ENCODE results near the gene TRIM25.

TRIM25 gene

DNA sequence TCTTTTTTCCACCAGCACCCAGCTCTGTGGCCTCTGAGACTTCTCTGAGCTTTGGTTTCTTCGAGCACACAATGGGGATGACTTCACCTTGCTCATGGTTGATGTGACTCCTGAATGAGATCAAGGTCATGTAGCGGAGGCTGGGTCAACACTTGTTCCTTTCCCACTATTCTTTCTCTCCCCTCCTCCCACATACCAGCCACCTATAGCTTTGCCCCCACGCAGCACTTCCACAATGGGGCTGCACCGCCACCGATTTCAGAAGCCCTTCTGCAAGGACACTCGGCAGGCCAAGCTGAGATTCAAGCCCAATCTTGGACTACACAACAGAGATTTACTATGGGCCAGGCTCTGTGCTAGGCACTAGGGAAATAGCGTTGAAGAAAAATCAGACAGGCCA lies 14.4 kb downstream of the TRIM25 start:
- TF ChIP-seq CTCF (conservative IDR thresholded peaks at IDR 0.05): no peak
- no peak overlapping the region for H3K27ac ChIP-seq

DNA sequence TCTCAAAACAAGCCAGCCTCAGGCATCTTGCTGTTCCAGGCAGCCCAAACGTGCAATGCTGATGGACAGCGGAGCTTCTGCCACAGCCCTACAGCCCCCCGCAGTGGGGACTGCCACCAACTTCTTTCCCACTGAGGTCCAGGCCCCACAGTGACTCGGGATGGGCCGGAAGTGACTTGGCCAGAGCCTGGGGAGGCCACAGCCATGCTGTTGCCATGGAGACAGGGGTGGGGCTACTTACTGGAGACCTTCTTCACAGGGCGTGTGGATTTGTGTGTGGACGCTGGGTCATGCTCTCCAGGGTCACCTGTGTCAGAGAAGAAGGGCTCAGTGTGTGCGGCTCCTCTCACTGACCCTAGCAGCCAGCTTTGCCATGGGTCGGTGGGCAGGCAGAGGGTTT lies 15.0 kb downstream of the TRIM25 start:
- TF ChIP-seq CTCF (conservative IDR thresholded peaks at IDR 0.05): no peak

DNA sequence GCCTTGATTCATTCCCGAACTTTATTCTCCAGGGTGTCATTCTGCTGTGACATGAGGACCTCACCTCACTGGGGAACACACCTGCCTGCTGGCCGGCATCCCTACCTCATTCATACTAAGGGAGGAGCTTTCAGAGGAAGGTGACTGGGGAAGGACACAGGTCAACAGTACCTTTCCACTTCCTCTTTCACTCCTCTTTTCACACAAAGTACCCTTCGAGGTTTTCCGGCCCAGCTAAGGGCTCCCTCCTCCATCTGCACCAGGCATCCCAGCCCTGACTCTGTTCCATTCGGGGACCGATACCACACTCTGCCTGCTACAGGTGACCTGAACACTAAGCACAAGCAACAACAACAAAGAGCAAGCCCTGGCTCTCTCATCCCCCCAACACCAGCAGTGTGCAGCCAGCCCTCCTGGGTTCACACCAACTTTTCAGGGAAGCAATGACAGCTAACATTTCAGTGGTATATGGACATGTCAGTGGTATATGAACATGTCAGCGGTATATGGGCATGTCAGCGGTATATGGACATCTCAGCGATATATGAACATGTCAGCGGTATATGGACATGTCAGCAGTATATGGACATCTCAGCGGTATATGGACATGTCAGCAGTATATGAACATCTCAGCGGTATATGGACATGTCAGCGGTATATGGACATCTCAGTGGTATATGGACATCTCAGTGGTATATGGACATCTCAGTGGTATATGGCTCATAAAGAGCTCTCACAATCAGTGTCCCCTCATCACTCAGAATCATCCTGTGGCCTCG lies 16.0 kb downstream of the TRIM25 start:
- no peak for TF ChIP-seq CTCF (conservative IDR thresholded peaks at IDR 0.05)
- H3K27ac ChIP-seq: no peak overlapping the region

More for the DNA sequence above, 15.0 kb downstream of the TRIM25 start:
- no peak overlapping the region for H3K27ac ChIP-seq

DNA sequence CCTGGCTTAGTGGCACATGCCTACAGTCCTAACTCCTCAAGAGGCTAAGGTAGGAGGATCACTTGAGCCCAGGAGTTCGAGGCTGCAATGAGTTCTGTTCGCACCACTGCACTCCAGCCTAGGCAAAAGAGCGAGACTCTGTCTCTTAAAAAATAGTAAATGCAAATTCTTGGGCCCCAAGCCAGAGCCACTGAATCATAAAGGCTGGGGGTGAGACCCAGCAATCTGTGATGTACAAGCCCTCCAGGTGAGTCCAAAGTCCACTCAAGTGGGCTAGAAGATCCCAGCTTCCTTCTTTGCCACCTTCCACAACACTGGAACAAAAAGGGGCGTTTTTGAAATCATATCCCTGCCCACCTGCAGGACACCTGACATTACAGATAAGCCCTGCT lies 16.9 kb downstream of the TRIM25 start:
- H3K27ac ChIP-seq: no peak overlapping the region
- no peak for TF ChIP-seq CTCF (conservative IDR thresholded peaks at IDR 0.05)

DNA sequence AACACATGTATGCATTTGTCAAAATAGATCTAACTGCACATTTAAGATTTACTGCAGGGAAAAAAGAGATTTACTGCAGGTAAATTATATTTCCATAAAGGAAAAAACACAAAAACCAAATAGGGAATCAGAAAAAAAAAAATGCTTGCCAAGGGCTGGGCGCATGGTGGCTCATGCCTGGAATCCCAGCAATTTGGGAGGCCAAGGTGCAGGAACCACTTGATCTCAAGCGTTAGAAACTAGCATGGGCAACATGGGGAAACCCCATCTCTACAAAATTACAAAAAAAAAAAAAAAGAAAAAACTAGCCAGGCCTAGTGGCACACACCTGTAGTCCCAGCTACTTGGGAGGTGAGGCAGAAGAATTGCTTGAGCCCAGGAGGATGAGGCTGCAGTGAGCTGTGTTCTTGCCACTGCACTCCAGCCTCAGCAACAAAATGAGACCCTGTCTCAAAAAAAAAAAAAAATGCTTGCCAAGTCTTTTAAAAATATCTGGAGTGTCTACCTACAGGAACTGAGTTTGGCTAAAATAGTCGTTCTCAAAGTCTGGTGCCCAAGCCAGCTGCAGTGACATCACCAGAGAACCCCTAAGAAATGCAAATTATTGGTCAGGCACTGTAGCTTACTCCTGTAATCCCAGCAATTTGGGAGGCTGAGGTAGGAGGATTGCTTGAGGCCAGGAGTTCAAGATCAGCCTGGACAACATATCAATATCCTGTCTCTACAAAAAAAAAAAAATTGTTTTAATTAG lies 17.5 kb downstream of the TRIM25 start:
- no peak overlapping the region for H3K27ac ChIP-seq
- no peak for TF ChIP-seq CTCF (conservative IDR thresholded peaks at IDR 0.05)

GRCh38 chr17:56894859-56895455 lies 18.9 kb downstream of the TRIM25 start:
- H3K27ac ChIP-seq: no peak overlapping the region
- TF ChIP-seq CTCF (conservative IDR thresholded peaks at IDR 0.05): no peak

DNA sequence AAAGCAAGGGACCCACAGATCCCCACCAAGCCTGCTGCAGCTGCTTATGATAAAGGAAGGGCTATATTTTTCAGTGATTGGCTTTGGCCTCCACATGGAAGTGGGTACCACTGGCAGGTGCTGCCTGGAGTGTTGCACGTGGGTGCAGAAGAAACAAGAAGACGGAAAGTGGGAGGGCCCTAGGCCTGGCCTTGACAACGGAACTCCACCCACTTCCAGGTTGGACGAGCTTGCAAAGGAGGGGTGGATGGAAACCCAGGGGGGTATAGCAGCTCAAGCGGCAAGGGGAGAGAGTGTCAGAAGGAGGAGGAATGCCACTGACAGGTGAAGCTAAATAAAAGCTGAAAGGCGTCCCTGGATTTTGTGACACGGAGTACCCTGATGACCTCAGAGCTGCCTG lies 20.3 kb downstream of the TRIM25 start:
- TF ChIP-seq CTCF (conservative IDR thresholded peaks at IDR 0.05): no peak

More for the DNA sequence above, 20.3 kb downstream of the TRIM25 start:
- H3K27ac ChIP-seq: no peak overlapping the region
